HG03469 (cell line): ENCODE measurements around the gene SCGB2B2.
"Not testable (repeated sequence)": the region's sequence is repeated elsewhere in the genome, so short reads cannot be mapped to it uniquely, and the experiment has no call there.

ENCODE experiments used
- ATAC-seq: cut with Tn5 transposase; IDR thresholded peaks from one replicate; pipeline ENCODE4 v1.9.1; 2021; ENCODE audit warnings: mild to moderate bottlenecking, moderate library complexity, moderate number of reproducible peaks; ENCODE audit not compliant: unreplicated experiment

Gene SCGB2B2

DNA sequence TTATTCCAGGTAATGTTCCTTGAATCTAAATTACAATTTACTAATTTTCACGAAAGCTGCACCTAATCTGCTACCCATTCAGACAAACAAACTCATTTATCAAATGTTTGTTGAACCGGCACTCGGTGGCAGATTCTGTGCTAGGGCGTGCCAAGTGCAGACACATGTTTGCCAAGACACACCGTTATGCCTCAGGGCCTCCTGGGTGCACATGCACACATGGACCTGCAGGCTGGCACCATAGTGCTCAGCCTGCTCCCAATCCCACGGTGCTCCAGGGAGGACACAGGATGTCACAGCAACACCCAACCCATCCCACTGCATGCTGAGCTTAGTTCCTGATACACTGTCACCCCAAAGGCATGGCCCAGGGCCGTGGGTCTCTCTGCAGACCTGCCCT lies 7.7 kb downstream of the SCGB2B2 start:
- no peak for ATAC-seq

- not testable (repeated sequence) for ATAC-seq
These were observed 8.3 kb downstream of the SCGB2B2 start for GRCh38 chr19:34668690-34669089.

- ATAC-seq: not testable (repeated sequence)
These were observed 8.8 kb downstream of the SCGB2B2 start for GRCh38 chr19:34668077-34668689.

- ATAC-seq: no peak
These were observed 9.4 kb downstream of the SCGB2B2 start for GRCh38 chr19:34667349-34668076.

DNA sequence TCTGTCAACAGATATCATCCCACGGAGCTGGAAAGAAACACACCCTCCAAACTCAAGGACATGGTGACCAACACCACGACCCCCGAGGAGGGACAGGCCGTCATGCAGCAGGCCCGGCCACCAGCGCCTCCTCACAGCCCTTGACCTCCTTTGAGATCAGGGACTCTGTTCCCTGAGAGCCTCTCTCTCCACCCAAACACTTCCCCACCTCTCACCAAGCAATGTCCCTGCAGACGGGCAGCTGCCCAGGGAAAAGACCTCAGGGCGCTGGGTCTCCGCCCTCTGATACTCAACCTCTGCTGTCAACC lies 10.0 kb downstream of the SCGB2B2 start:
- no peak for ATAC-seq

DNA sequence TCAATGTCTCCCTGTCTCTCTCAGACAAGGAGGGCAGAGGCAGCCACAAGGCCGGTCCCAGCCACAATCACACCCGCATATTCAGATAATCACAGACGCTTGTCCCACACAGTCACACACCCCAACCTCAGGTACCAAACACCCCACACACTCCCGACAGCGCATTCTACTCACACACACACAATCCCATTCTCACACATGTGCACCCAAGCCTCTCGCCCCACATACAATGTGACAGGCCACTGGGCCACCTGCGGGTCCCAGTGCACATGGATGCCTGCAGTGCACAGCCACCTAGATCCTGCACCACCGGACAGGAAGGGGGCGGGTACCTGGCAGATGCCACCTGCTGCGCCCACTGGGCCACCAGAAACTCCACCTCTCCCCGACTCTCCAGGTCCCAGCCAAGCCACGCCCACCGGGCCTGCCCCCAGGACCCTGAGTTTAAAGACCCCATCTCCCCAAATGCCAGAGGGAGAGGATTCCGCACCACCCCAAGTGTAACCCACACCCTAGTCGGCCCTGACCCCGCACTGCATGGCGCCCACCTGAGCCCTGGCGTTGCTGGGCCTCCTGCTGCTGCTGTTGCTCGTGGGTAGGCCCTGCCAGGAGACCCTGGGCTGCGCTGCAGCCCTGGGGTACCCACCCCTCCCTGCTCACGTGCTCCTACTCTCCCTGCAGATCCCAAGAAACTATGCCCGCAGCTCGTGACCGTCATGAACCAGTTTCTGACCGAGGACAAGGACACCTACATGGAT lies 10.6 kb downstream of the SCGB2B2 start:
- ATAC-seq: no peak

- not testable (repeated sequence) for ATAC-seq
These were observed 11.7 kb downstream of the SCGB2B2 start for GRCh38 chr19:34665275-34665674.

DNA sequence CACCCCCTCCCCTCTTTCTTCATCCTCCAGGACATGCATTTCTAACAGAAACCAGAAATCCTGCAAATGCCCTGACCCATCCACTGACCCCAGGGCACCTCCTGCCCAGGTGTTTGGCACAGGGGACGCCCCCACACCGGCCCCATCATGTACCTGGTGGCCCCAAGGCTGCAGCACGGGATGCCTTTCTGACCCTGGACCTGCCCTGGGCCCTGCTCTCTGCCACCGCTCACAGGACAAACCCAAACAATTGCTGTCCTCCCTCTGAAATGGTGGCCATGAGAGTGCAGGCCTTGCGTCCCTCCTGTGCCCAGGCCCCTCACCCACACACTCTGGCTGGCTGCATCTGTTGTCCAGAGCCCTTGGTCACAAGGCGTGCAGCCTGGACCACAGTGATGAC lies 12.1 kb downstream of the SCGB2B2 start:
- ATAC-seq: no peak

- ATAC-seq: no peak
These were observed 12.8 kb downstream of the SCGB2B2 start for GRCh38 chr19:34664168-34664567.

DNA sequence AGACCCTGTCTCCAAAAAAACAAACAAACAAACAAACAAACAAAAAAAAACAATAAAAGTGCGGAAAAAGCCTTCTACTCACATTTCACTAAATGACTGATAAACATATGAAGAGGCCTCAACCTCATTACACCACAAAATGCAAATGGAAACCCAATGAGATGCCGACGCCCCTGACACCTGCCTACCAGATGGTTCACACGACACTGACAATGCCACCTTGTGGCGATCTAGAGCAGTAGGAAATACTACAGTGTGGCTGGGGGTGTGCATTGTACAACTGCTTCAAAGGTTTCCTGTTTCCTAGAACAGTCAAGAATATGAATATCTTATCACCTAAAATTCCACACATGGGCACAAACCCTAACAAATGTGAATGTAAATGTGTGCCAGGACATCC lies 14.0 kb downstream of the SCGB2B2 start:
- ATAC-seq: no peak

DNA sequence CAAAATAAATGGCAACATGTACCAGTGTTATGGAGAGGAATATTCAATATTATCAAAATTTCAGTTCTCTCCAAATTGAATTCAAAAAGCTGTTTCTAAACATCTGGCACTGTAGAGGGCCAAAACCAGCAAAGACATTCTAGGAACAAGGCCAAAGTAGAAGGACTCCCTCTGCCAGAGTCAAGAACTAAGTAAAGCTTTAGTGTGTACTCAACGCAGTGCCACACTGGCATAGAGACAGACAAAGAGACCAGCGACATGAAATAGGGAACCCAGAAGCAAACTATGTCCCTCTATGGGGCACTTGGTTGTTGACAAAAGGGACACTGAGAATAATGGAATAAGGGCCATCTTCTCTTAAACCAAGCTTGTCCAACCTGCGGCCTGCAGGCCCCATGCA lies 15.6 kb downstream of the SCGB2B2 start:
- no peak for ATAC-seq

GRCh38 chr19:34655651-34656050 lies 21.3 kb downstream of the SCGB2B2 start:
- ATAC-seq: no peak

- ATAC-seq: no peak
These were observed 22.2 kb downstream of the SCGB2B2 start for GRCh38 chr19:34654796-34655195.

- no peak for ATAC-seq
These were observed 25.2 kb downstream of the SCGB2B2 start for GRCh38 chr19:34651747-34652146.

DNA sequence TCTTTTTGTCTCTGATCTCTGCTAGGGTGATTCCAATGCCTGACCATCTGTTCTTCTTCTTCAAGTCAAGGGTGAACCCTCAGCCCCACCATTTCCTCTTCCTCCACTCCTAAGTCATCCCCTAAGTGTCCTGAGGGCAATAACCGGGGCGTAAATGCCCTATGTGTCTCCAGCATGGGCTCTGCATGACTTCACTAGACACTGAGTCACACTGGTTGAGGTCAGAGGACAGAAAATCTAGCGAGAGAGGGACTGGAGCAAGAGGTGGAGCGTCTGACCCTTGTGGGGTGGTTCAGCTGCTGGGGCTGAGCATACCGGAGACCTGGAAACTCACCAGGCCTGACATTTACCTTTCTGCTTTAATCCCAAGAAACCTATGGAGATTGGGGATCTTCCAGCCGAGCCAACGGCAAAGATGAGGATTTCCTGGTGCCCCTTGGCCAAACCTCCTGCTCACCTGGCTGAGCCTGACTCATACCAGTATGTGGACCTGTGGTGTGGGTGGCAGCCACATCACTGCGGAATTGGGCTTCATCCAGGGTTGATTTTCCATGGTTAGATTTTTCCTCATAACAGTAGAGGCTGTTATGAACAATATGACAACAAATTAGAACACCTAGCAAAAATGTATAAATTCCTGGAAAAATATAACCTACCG lies 26.9 kb downstream of the SCGB2B2 start:
- no peak for ATAC-seq

GRCh38 chr19:34645551-34645950 lies 31.4 kb downstream of the SCGB2B2 start:
- no peak for ATAC-seq

DNA sequence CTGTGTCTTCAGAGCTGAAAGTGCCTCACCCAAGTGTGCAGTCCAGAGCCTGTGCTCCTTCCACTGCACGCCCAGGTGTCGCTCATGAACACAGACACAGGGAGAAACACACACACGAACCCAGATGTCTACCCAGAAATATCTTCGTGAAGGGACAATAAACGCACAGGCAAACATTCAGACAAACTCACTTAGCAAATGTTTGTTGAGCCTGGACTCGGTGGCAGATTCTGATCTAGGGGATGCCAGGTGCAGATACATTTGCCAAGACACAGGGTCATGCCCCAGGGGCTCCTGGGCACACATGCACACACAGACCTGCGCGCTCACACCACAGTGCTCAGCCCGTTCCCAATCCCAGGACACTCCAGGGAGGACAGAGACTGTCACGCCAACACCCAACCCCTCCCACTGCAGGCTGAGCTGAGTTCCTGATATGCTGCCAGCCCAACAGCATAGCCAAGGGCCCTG lies 31.9 kb downstream of the SCGB2B2 start:
- no peak for ATAC-seq

DNA sequence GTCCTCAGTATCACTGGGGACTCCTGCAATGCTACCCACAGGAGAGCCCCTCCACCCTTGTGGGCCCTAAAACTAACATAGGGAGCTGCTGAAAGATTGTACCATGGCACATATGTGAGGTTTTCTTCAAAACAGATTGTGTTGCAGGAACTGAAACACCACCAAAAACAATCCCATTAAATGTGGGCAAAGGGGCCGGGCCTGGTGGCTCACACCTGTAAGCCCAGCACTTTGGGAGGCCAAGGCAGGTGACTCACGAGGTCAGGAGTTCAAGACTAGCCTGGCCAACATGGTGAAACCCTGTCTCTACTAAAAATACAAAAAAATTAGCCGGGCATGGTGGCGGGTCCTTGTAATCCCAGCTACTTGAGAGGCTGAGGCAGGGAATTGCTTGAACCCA lies 34.7 kb downstream of the SCGB2B2 start:
- ATAC-seq: no peak

- ATAC-seq: no peak
These were observed 37.4 kb downstream of the SCGB2B2 start for GRCh38 chr19:34639491-34640085.

DNA sequence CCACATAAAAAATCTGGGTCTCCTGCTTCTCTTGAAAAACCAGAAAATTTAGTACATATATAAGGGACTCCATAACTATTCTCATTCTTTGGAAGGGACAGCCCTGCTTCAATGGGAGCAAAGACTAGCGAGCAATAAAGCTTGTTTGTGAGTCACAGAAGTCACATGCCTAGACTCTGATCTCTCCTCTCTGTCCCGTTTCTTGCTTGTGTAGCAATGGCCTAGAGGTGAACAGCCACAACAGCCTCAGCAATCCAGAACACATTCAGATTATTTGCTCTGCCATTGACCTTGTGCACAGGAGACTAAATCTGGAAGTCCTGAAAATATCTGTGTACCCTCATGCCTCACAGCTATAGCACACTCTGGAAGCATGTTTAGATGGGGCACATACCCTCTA lies 43.2 kb downstream of the SCGB2B2 start:
- ATAC-seq: no peak
